SK-N-SH treated with all-trans-retinoic acid at 6 μM for 48 hours (cell line): Measurements from ENCODE around the gene DDX10.

Source experiments
- ATAC-seq: fragments of 200-7000 bp; cut with Tn5 transposase; 3 replicates; pipeline ENCODE4 v1.9.1; 2020; ENCODE audit warnings: mild to moderate bottlenecking, moderate library complexity
- ARNTL ChIP-seq: fragments of 450-650 bp; formaldehyde crosslinking; IDR thresholded peaks from 2 replicates; pipeline ENCODE4 v1.5.0; 2020; ENCODE audit warnings: low read depth, mild to moderate bottlenecking, moderate library complexity, borderline replicate concordance
- BACH2 ChIP-seq: fragments of 250-450 bp; sonication (Bioruptor Pico); IDR thresholded peaks from 2 replicates; pipeline ENCODE4 v1.9.0; 2021; ENCODE audit warnings: mild to moderate bottlenecking, borderline replicate concordance
- CSDC2 ChIP-seq: fragments of 250-450 bp; sonication (Bioruptor Pico); IDR thresholded peaks from 2 replicates; pipeline ENCODE4 v1.5.0; 2020; ENCODE audit warnings: mild to moderate bottlenecking, moderate library complexity
- ESRRG ChIP-seq: fragments of 250-450 bp; sonication (Bioruptor Pico); IDR thresholded peaks from 2 replicates; pipeline ENCODE4 v1.6.1; 2021; ENCODE audit warnings: mild to moderate bottlenecking
- GLIS3 ChIP-seq: fragments of 250-450 bp; sonication (Bioruptor Pico); IDR thresholded peaks from 2 replicates; pipeline ENCODE4 v1.5.0; 2020; ENCODE audit warnings: mild to moderate bottlenecking, moderate library complexity
- ISL1 ChIP-seq: fragments of 250-450 bp; sonication (Bioruptor Pico); IDR thresholded peaks from 2 replicates; pipeline ENCODE4 v2.1.2; 2022; ENCODE audit warnings: mild to moderate bottlenecking, moderate library complexity
- OSR1 ChIP-seq: fragments of 250-450 bp; sonication (Bioruptor Pico); IDR thresholded peaks from 2 replicates; pipeline ENCODE4 v1.8.0; 2022; ENCODE audit warnings: moderate library complexity, mild to moderate bottlenecking, inconsistent platforms
- PPARA ChIP-seq: fragments of 250-450 bp; sonication (Bioruptor Pico); IDR thresholded peaks from 2 replicates; pipeline ENCODE4 v1.5.0; 2020; ENCODE audit warnings: mild to moderate bottlenecking, borderline replicate concordance
- RARB ChIP-seq: fragments of 250-450 bp; sonication (Bioruptor Pico); IDR thresholded peaks from 2 replicates; pipeline ENCODE4 v1.8.0; 2021; ENCODE audit warnings: mild to moderate bottlenecking, moderate library complexity
- SNAI2 ChIP-seq: fragments of 250-450 bp; sonication (Bioruptor Pico); IDR thresholded peaks from 2 replicates; pipeline ENCODE4 v1.5.0; 2020; ENCODE audit warnings: mild to moderate bottlenecking, moderate library complexity
- TOX ChIP-seq: fragments of 250-450 bp; sonication (Bioruptor Pico); IDR thresholded peaks from 2 replicates; pipeline ENCODE4 v1.8.0; 2021; ENCODE audit warnings: mild to moderate bottlenecking, moderate library complexity, borderline replicate concordance
- ZC3H10 ChIP-seq: fragments of 250-450 bp; sonication (Bioruptor Pico); IDR thresholded peaks from 2 replicates; pipeline ENCODE4 v1.5.1; 2021; ENCODE audit warnings: mild to moderate bottlenecking, moderate library complexity
- ZFP3 ChIP-seq: fragments of 250-450 bp; sonication (Bioruptor Pico); IDR thresholded peaks from 2 replicates; pipeline ENCODE4 v1.5.0; 2020; ENCODE audit warnings: mild to moderate bottlenecking, moderate library complexity
- ZFP30 ChIP-seq: fragments of 450-650 bp; formaldehyde crosslinking; IDR thresholded peaks from 2 replicates; pipeline ENCODE4 v1.5.0; 2022; ENCODE audit warnings: mild to moderate bottlenecking, moderate library complexity
- ZNF565 ChIP-seq: fragments of 450-650 bp; formaldehyde crosslinking; conservative IDR thresholded peaks from 2 replicates; pipeline ENCODE4 v1.5.0; 2020; ENCODE audit warnings: low read depth, mild to moderate bottlenecking, moderate library complexity
- ZNF70 ChIP-seq: fragments of 450-650 bp; formaldehyde crosslinking; IDR thresholded peaks from 2 replicates; pipeline ENCODE4 v1.5.0; 2020; ENCODE audit warnings: mild to moderate bottlenecking, moderate library complexity
- ZNF8 ChIP-seq: fragments of 450-650 bp; formaldehyde crosslinking; IDR thresholded peaks from 2 replicates; pipeline ENCODE4 v1.5.0; 2020; ENCODE audit warnings: mild to moderate bottlenecking, moderate library complexity
- TF ChIP-seq, protein P1 (sequence below): fragments of 250-450 bp; sonication (Bioruptor Pico); IDR thresholded peaks from 2 replicates; pipeline ENCODE4 v1.8.0; 2020; ENCODE audit warnings: mild to moderate bottlenecking, moderate library complexity, borderline replicate concordance
- TF ChIP-seq, protein P2 (sequence below): fragments of 250-450 bp; sonication (Bioruptor Pico); IDR thresholded peaks from 2 replicates; pipeline ENCODE4 v1.5.1; 2021; ENCODE audit warnings: mild to moderate bottlenecking, moderate library complexity
- TF ChIP-seq, protein P3 (sequence below): fragments of 250-450 bp; sonication (Bioruptor Pico); IDR thresholded peaks from 2 replicates; pipeline ENCODE4 v1.8.0; 2021; ENCODE audit warnings: low read depth, mild to moderate bottlenecking, moderate library complexity, borderline replicate concordance
- TF ChIP-seq, protein P4 (sequence below): fragments of 250-450 bp; sonication (Bioruptor Pico); IDR thresholded peaks from 2 replicates; pipeline ENCODE4 v1.5.0; 2020; ENCODE audit warnings: mild to moderate bottlenecking, moderate library complexity
- TF ChIP-seq, protein P5 (sequence below): fragments of 250-450 bp; sonication (Bioruptor Pico); IDR thresholded peaks from 2 replicates; pipeline ENCODE4 v1.5.1; 2020; ENCODE audit warnings: low read depth, mild to moderate bottlenecking, moderate library complexity

Gene DDX10

DNA sequence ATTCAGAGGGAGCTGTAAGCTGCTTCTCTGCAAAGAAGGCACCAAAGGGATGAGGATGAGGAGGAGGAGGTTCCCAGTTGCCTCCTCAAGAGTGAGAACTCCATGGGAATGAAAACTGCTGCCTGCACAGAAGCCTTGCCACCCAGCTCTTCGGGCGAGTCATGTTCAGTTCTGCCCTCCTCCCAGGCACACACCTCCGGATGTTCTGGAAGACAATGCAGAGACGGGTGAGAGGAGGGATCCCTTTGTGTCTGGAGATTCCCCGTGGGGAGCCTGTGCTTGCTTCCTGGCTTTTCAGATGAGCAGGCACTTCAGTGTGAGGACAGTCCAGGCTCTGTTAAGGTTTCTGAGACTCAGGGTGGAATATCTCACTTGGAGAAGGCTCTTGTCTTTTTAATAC is 295.6 kb downstream of the DDX10 start:
- ATAC-seq, result peak; percentile 38
- TF ChIP-seq TOX (CRISPR knock-in tag) (no peak), ARNTL (no peak), ZNF8 (CRISPR knock-in tag) (no peak), CSDC2 (CRISPR knock-in tag) (no peak), OSR1 (CRISPR knock-in tag) (no peak), BACH2 (CRISPR knock-in tag) (no peak), ZNF565 (no peak), ESRRG (CRISPR knock-in tag) (no peak), ZFP3 (no peak), ZFP30 (CRISPR knock-in tag) (no peak), PPARA (no peak), SNAI2 (CRISPR knock-in tag) (no peak), ISL1 (no peak), ZNF70 (CRISPR knock-in tag) (no peak), RARB (CRISPR knock-in tag) (no peak), GLIS3 (no peak)
- TF ChIP-seq, protein P1, sequence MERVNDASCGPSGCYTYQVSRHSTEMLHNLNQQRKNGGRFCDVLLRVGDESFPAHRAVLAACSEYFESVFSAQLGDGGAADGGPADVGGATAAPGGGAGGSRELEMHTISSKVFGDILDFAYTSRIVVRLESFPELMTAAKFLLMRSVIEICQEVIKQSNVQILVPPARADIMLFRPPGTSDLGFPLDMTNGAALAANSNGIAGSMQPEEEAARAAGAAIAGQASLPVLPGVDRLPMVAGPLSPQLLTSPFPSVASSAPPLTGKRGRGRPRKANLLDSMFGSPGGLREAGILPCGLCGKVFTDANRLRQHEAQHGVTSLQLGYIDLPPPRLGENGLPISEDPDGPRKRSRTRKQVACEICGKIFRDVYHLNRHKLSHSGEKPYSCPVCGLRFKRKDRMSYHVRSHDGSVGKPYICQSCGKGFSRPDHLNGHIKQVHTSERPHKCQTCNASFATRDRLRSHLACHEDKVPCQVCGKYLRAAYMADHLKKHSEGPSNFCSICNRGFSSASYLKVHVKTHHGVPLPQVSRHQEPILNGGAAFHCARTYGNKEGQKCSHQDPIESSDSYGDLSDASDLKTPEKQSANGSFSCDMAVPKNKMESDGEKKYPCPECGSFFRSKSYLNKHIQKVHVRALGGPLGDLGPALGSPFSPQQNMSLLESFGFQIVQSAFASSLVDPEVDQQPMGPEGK (CRISPR knock-in tag), result no peak
- TF ChIP-seq, protein P2, sequence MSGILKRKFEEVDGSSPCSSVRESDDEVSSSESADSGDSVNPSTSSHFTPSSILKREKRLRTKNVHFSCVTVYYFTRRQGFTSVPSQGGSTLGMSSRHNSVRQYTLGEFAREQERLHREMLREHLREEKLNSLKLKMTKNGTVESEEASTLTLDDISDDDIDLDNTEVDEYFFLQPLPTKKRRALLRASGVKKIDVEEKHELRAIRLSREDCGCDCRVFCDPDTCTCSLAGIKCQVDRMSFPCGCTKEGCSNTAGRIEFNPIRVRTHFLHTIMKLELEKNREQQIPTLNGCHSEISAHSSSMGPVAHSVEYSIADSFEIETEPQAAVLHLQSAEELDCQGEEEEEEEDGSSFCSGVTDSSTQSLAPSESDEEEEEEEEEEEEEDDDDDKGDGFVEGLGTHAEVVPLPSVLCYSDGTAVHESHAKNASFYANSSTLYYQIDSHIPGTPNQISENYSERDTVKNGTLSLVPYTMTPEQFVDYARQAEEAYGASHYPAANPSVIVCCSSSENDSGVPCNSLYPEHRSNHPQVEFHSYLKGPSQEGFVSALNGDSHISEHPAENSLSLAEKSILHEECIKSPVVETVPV (CRISPR knock-in tag), result no peak
- TF ChIP-seq, protein P3, sequence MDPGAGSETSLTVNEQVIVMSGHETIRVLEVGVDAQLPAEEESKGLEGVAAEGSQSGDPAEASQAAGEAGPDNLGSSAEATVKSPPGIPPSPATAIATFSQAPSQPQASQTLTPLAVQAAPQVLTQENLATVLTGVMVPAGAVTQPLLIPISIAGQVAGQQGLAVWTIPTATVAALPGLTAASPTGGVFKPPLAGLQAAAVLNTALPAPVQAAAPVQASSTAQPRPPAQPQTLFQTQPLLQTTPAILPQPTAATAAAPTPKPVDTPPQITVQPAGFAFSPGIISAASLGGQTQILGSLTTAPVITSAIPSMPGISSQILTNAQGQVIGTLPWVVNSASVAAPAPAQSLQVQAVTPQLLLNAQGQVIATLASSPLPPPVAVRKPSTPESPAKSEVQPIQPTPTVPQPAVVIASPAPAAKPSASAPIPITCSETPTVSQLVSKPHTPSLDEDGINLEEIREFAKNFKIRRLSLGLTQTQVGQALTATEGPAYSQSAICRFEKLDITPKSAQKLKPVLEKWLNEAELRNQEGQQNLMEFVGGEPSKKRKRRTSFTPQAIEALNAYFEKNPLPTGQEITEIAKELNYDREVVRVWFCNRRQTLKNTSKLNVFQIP, result no peak

DNA sequence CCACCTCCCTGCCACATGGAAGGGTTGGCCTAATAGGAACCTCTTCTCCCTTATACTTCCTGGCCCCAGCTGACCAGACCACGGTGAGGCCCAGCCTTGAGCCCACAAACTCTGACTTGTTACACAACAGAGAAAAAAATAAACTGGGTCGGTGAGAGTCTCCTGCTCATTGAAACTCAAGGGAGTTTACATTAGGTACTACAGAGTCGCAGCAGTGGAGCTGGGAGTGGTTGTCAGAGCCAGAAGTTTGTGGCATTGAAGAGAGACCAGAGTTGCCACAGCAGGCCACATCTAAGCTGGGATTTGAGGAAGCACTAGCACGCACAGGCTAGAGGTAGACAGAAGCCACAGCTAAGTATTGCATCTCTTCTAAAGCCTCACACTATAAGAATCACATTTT is 296.2 kb downstream of the DDX10 start:
- ATAC-seq, result no peak
- TF ChIP-seq BACH2 (CRISPR knock-in tag) (no peak), PPARA (no peak), ARNTL (no peak), ZNF8 (CRISPR knock-in tag) (no peak), CSDC2 (CRISPR knock-in tag) (no peak), ESRRG (CRISPR knock-in tag) (no peak)
- TF ChIP-seq, protein P4, sequence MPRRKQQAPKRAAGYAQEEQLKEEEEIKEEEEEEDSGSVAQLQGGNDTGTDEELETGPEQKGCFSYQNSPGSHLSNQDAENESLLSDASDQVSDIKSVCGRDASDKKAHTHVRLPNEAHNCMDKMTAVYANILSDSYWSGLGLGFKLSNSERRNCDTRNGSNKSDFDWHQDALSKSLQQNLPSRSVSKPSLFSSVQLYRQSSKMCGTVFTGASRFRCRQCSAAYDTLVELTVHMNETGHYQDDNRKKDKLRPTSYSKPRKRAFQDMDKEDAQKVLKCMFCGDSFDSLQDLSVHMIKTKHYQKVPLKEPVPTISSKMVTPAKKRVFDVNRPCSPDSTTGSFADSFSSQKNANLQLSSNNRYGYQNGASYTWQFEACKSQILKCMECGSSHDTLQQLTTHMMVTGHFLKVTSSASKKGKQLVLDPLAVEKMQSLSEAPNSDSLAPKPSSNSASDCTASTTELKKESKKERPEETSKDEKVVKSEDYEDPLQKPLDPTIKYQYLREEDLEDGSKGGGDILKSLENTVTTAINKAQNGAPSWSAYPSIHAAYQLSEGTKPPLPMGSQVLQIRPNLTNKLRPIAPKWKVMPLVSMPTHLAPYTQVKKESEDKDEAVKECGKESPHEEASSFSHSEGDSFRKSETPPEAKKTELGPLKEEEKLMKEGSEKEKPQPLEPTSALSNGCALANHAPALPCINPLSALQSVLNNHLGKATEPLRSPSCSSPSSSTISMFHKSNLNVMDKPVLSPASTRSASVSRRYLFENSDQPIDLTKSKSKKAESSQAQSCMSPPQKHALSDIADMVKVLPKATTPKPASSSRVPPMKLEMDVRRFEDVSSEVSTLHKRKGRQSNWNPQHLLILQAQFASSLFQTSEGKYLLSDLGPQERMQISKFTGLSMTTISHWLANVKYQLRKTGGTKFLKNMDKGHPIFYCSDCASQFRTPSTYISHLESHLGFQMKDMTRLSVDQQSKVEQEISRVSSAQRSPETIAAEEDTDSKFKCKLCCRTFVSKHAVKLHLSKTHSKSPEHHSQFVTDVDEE, result no peak
- TF ChIP-seq, protein P1 (CRISPR knock-in tag), result no peak
- TF ChIP-seq, protein P5, sequence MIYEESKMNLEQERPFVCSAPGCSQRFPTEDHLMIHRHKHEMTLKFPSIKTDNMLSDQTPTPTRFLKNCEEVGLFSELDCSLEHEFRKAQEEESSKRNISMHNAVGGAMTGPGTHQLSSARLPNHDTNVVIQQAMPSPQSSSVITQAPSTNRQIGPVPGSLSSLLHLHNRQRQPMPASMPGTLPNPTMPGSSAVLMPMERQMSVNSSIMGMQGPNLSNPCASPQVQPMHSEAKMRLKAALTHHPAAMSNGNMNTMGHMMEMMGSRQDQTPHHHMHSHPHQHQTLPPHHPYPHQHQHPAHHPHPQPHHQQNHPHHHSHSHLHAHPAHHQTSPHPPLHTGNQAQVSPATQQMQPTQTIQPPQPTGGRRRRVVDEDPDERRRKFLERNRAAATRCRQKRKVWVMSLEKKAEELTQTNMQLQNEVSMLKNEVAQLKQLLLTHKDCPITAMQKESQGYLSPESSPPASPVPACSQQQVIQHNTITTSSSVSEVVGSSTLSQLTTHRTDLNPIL (CRISPR knock-in tag), result no peak

DNA sequence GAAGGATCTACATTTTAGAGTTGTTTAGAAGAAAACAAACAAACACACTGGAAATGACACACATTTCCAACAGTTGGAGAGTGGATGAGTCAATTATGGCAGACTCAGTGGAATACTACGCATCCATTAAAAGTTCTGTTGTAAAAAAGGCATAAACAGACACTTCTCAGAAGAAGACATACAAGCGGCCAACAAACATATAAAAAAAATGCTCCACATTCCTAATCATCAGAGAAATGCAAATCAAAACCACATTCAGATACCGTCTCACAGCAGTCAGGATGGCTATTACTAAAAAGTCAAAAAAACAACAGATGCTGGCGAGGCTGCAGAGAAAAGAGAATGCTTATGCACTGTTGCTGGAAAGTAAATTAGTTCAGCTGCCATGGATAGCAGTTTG is 298.2 kb downstream of the DDX10 start:
- ATAC-seq, result no peak
- no peak for TF ChIP-seq RARB (CRISPR knock-in tag)
- TF ChIP-seq PPARA, result no peak
- TF ChIP-seq, protein P4, result no peak
- TF ChIP-seq ZNF8 (CRISPR knock-in tag), result no peak
- TF ChIP-seq ESRRG (CRISPR knock-in tag), result no peak
- no peak for TF ChIP-seq ZC3H10 (CRISPR knock-in tag)
- no peak for TF ChIP-seq ZFP3
- no peak for TF ChIP-seq ZNF565
